CD14-positive monocyte (primary cell): Measurements from ENCODE around the gene SUPT4H1. TPM values are rescaled to one million over a fixed set of nuclear protein-coding genes. Genes with fewer than 3 reads are reported as not detected.
A peak's percentile ranks its signal among the peaks of the same experiment; 100 is the strongest.

Experiments used
- DNase-seq, 3 donors: peaks; one replicate each; pipeline ENCODE4 v3.0.0-alpha.2; 2011 to 2022
- H2AFZ ChIP-seq: 2 replicates; pipeline ENCODE4 v1.6.0; 2012; ENCODE audit warnings: mild to moderate bottlenecking, low read depth, low read length, inconsistent platforms; ENCODE audit not compliant: insufficient read depth, poor library complexity, severe bottlenecking
- H3K27ac ChIP-seq, 2 donors: 1 replicate in 1 of 2; 2 replicates in 1 of 2; pipeline ENCODE4 v1.5.1; 2012 to 2013; ENCODE audit warnings: low read length in 2 of 2, control low read depth in 1 of 2, inconsistent platforms in 1 of 2, low read depth in 1 of 2, mild to moderate bottlenecking in 1 of 2
- H3K27me3 ChIP-seq, 2 donors: one replicate each; pipeline versions ENCODE4 v1.6.0 to v1.6.1; 2011 to 2013; ENCODE audit warnings: low read length in 2 of 2; ENCODE audit not compliant: control insufficient read depth in 2 of 2, insufficient read depth in 2 of 2
- H3K36me3 ChIP-seq, 2 donors: replicated peaks in 1 of 2; 1 replicate in 1 of 2; 2 replicates in 1 of 2; pipeline versions ENCODE4 v1.5.1 to v1.6.1; 2012 to 2013; ENCODE audit warnings: low read length in 2 of 2, control low read depth in 1 of 2, inconsistent platforms in 1 of 2, mild to moderate bottlenecking in 1 of 2; ENCODE audit not compliant: insufficient read depth in 2 of 2, control insufficient read depth in 1 of 2
- H3K4me1 ChIP-seq, 2 donors: 1 replicate in 1 of 2; 2 replicates in 1 of 2; pipeline versions ENCODE4 v1.5.1 to v1.6.1; 2012 to 2013; ENCODE audit warnings: low read length in 2 of 2, control low read depth in 1 of 2, inconsistent platforms in 1 of 2, mild to moderate bottlenecking in 1 of 2, moderate library complexity in 1 of 2; ENCODE audit not compliant: insufficient read depth in 2 of 2, control insufficient read depth in 1 of 2
- H3K4me2 ChIP-seq: replicated peaks from 2 replicates; pipeline ENCODE3; 2012; ENCODE audit warnings: low read length, moderate library complexity, mild to moderate bottlenecking; ENCODE audit not compliant: poor library complexity, severe bottlenecking; ENCODE audit errors: extremely low read depth
- H3K4me3 ChIP-seq, 3 experiments: fragments of 200-600 bp in 1 of 3; sonication (generic) in 1 of 3; replicated peaks in 1 of 3; 1 replicate in 2 of 3; 2 replicates in 1 of 3; pipeline ENCODE4 v1.5.1; 2011 to 2013; ENCODE audit warnings: low read length in 3 of 3, mild to moderate bottlenecking in 3 of 3, control low read depth in 2 of 3, low read depth in 2 of 3, inconsistent platforms in 1 of 3, moderate library complexity in 1 of 3
- H3K79me2 ChIP-seq: 2 replicates; pipeline ENCODE4 v1.6.0; 2012; ENCODE audit warnings: mild to moderate bottlenecking, control low read depth, inconsistent platforms, low read length, moderate library complexity; ENCODE audit not compliant: insufficient read depth
- H3K9ac ChIP-seq: 2 replicates; pipeline ENCODE4 v1.6.0; 2017; ENCODE audit warnings: low read length, mild to moderate bottlenecking; ENCODE audit not compliant: insufficient read depth, poor library complexity, severe bottlenecking
- H3K9me3 ChIP-seq, 2 donors: replicated peaks in 1 of 2; 1 replicate in 1 of 2; 2 replicates in 1 of 2; pipeline versions ENCODE4 v1.5.1 to v1.6.1; 2012 to 2013; ENCODE audit warnings: low read length in 2 of 2, control low read depth in 1 of 2; ENCODE audit not compliant: control insufficient read depth in 1 of 2, insufficient read depth in 1 of 2
- H4K20me1 ChIP-seq: 2 replicates; pipeline ENCODE4 v1.6.0; 2012; ENCODE audit warnings: mild to moderate bottlenecking, low read length, control low read depth, moderate library complexity; ENCODE audit not compliant: insufficient read depth
- H3K27ac Mint-ChIP-seq, 7 donors: one replicate each; pipeline ENCODE4 v1.8.0; 2020; ENCODE audit warnings: mild to moderate bottlenecking in 7 of 7, mixed read lengths in 7 of 7, moderate library complexity in 6 of 7, inconsistent platforms in 2 of 7
- H3K27me3 Mint-ChIP-seq, 3 donors: one replicate each; pipeline ENCODE4 v1.8.0; 2021 to 2022; ENCODE audit warnings: low read depth in 3 of 3, mild to moderate bottlenecking in 3 of 3, mixed read lengths in 3 of 3, moderate library complexity in 3 of 3, inconsistent platforms in 1 of 3
- H3K36me3 Mint-ChIP-seq, 2 donors: one replicate each; pipeline ENCODE4 v1.8.0; 2020; ENCODE audit warnings: mixed read lengths in 2 of 2, inconsistent platforms in 1 of 2, mild to moderate bottlenecking in 1 of 2
- H3K4me1 Mint-ChIP-seq: one replicate; pipeline ENCODE4 v1.8.0; 2020; ENCODE audit warnings: mild to moderate bottlenecking, mixed read lengths
- H3K4me3 Mint-ChIP-seq, 2 donors: one replicate each; pipeline ENCODE4 v1.8.0; 2020; ENCODE audit warnings: mild to moderate bottlenecking in 2 of 2, mixed read lengths in 2 of 2, moderate library complexity in 1 of 2
- H3K9me3 Mint-ChIP-seq, 7 donors: one replicate each; pipeline ENCODE4 v1.8.0; 2020 to 2022; ENCODE audit warnings: mixed read lengths in 7 of 7, mild to moderate bottlenecking in 6 of 7, moderate library complexity in 6 of 7, inconsistent platforms in 2 of 7
- CTCF ChIP-seq: fragments of 200-600 bp; IDR thresholded peaks from one replicate; pipeline ENCODE4 v1.8.0; 2022; ENCODE audit warnings: antibody characterized with exemption, mild to moderate bottlenecking
- WGBS: methylation state at CpG from one replicate; pipeline ENCODE4 v1.1.5; 2013; ENCODE audit warnings: missing lambda C conversion rate; ENCODE audit not compliant: insufficient coverage; 5-methylcytosine and 5-hydroxymethylcytosine counted together
- intact Hi-C, 2 donors: fragments of 100-400 bp; cut with micrococcal nuclease; formaldehyde crosslinking; loops; one replicate each; pipeline versions ENCODE4 v1.15.0 to v1.15.1; 2023
- polyA plus RNA-seq, 3 donors: library from polyadenylated mRNA; depleted of rRNA in 1 of 3; unstranded in 2 of 3; stranded (reverse) in 1 of 3; fragments of 300-500 nt in 2 of 3; fragments of >200 nt in 1 of 3; fragmentation: Illumina TruSeq in 2 of 3; gene quantifications; 1 replicate in 2 of 3; 2 replicates in 1 of 3; pipeline ENCODE4 v1.2.3, GENCODE V29; 2012 to 2021

The SUPT4H1 gene
- polyA plus RNA-seq, 3 donors = 144 to 251 (median 241) TPM

DNA sequence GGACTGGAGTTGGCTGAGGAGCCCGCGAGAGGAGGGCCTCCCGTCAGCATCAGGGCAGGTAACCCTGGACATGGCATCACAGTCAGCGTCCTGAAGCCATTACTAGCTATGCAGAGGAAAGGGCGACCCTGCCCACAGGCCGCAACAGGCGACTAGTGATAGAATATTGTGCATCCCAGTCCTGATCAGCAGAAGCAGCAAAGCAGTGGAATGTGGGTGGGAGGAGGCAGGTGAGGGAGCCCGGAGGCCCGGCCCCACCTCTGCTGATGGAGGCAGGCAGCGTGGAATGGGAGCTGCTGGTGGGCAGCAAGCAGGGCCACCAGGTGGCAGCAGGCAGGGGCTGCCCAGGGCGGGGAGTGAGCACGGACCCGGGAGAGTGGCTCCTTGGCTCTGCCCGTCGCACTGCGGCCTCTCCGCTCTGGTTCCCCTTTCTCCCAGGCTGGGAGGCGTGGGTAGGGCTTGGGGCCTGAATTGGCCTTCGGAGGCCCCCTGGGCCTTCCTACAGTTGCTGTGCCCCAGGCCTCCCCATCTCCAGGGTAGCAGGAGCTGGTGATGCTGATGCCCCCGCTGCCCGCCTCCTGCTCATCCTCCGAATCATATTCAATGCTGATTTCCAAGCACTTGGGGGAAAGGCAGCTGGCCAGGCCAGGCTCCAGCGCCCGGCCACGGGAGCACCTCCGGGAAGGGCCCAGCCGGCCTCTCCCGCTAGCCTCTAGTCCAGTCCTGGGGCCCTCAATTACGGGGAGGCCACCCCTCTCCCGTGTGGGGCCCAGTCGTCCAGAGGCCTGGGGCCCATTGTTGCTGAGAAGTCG, 43.6 kb downstream of the SUPT4H1 start:
- peak overlapping the region in 1 of 2 donors; percentile 15 for H3K4me3 Mint-ChIP-seq
- H3K9me3 Mint-ChIP-seq = no peaks in the 10 kb centered on the region
- DNase-seq = peak; percentile 61 to 73 (median 72)
- peaks cover 51% of the 10 kb centered on the region for H3K4me1 Mint-ChIP-seq
- WGBS = 54% methylated on average over 25 of the region's 32 CpGs
- Histone ChIP-seq H4K20me1 (no peaks in the 10 kb centered on the region), H3K4me2 (peak overlapping the region; percentile 16), H3K79me2 (peaks cover 13% of the 10 kb centered on the region), H3K9ac (no peak overlapping the region), H2AFZ (no peak overlapping the region), H3K4me1 (peaks cover 40 to 47% of the 10 kb centered on the region in 2 donors), H3K9me3 (no peaks in the 10 kb centered on the region), H3K27me3 (no peaks in the 10 kb centered on the region), H3K27ac (no peak overlapping the region), H3K36me3 (no peaks in the 10 kb centered on the region), H3K4me3 (no peak overlapping the region)
- peaks cover 6 to 12% (median 12%) of the 10 kb centered on the region in 3 donors for H3K27me3 Mint-ChIP-seq
- no peak overlapping the region for H3K27ac Mint-ChIP-seq
- intact Hi-C loops = no loop called here
- TF ChIP-seq CTCF = peak; percentile 59
- H3K36me3 Mint-ChIP-seq = peaks cover 0 to 4% of the 10 kb centered on the region in 2 donors

DNA sequence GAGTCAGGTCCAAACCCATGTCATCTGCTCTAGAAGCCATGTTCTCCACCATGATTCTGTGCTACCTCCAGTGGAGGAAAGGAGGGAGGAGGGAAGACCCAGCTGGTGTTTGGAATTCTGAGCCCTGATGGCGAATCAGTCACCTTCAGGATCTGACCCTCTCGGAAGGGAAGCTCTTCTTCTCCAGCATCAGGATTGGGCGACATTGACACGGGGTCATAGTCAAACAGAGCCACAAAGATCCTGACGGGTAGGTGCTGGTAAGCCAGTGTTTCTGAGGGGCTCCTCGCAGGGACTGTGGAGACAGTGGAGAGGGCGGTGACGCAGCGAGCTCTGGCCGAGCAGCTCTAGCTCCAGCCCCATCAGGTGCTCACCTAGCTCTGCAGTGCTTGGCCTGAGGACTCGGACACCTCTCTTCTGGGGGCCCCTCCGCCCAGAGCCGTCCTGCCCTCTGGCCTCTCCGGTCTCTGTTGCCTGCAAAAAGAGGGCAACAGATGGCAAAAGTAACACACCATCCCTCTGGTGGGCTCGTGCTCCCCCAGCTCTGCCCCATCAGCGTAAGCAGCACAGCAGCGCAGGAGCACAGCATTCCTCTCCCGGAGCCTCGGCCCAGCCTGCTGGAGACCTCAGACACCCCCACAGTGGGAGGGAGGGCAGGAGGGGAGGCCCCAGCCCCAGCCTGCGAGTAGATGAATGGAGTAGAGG, 44.4 kb downstream of the SUPT4H1 start:
- no peak overlapping the region for H3K27ac ChIP-seq
- peaks cover 48 to 54% of the 10 kb centered on the region in 2 donors for H3K4me1 ChIP-seq
- H3K4me3 ChIP-seq = no peak overlapping the region
- Mint-ChIP-seq H3K4me3 (peak overlapping the region in 1 of 2 donors; percentile 15), H3K27me3 (peaks cover 6 to 12% (median 9%) of the 10 kb centered on the region in 3 donors), H3K36me3 (peaks cover 0 to 4% of the 10 kb centered on the region in 2 donors), H3K4me1 (peaks cover 56% of the 10 kb centered on the region), H3K27ac (no peak overlapping the region), H3K9me3 (no peaks in the 10 kb centered on the region)
- no peak overlapping the region for H2AFZ ChIP-seq
- no peaks in the 10 kb centered on the region for H3K36me3 ChIP-seq
- intact Hi-C loops = no loop called here
- DNase-seq = no peak
- no peak for TF ChIP-seq CTCF
- WGBS = 90% methylated on average over 9 of the region's 20 CpGs
- H4K20me1 ChIP-seq = no peaks in the 10 kb centered on the region
- no peaks in the 10 kb centered on the region for H3K27me3 ChIP-seq
- H3K79me2 ChIP-seq = peaks cover 20% of the 10 kb centered on the region
- peak overlapping the region; percentile 16 for H3K4me2 ChIP-seq
- H3K9ac ChIP-seq = no peak overlapping the region
- no peaks in the 10 kb centered on the region for H3K9me3 ChIP-seq
